H1 (cell line): Measurements from ENCODE around the gene ATG16L1. TPM values are rescaled to one million over a fixed set of nuclear protein-coding genes. Genes with fewer than 3 reads are reported as not detected.

Experiments used
- BRCA1 ChIP-seq: IDR thresholded peaks from 2 replicates; pipeline ENCODE4 v1.6.1; 2012; ENCODE audit warnings: low read depth, low read length, improper control_type of control experiment
- FOSL1 ChIP-seq: IDR thresholded peaks from 2 replicates; pipeline ENCODE4 v1.6.1; 2011; ENCODE audit warnings: mild to moderate bottlenecking, low read depth, low read length, moderate library complexity; ENCODE audit not compliant: insufficient read depth
- SP2 ChIP-seq: IDR thresholded peaks from 2 replicates; pipeline ENCODE4 v1.6.1; 2012; ENCODE audit warnings: mild to moderate bottlenecking, low read length, inconsistent platforms
- SP4 ChIP-seq: IDR thresholded peaks from 2 replicates; pipeline ENCODE4 v1.6.1; 2012; ENCODE audit warnings: low read length, inconsistent platforms
- polyA plus RNA-seq, 7 experiments: library from polyadenylated mRNA; depleted of rRNA in 3 of 7; stranded (reverse) in 5 of 7; unstranded in 2 of 7; fragments of >200 nt in 5 of 7; fragments of 200-250 nt in 2 of 7; gene quantifications; 1 replicate in 5 of 7; 2 replicates in 1 of 7; 4 replicates in 1 of 7; pipeline versions ENCODE4 v1.2.1 to v1.2.3, GENCODE V29; 2011 to 2013; ENCODE audit warnings: missing spikeins in 2 of 7, mixed read lengths in 2 of 7
- total RNA-seq: library from RNA; stranded (reverse); fragmentation: NEBNext Ultra II Directional; extraction: Animal tissue kit (Norgen Biotek cat#: 25700); gene quantifications from 2 replicates; pipeline ENCODE4 v1.2.1, GENCODE V29; 2021

ATG16L1 gene
- total and polyA plus RNA-seq, 2 of the 8 experiments (the other 6 are each of a cell fraction or from before 2014, with no cell fraction given), result 18.3 to 31.0 TPM

DNA sequence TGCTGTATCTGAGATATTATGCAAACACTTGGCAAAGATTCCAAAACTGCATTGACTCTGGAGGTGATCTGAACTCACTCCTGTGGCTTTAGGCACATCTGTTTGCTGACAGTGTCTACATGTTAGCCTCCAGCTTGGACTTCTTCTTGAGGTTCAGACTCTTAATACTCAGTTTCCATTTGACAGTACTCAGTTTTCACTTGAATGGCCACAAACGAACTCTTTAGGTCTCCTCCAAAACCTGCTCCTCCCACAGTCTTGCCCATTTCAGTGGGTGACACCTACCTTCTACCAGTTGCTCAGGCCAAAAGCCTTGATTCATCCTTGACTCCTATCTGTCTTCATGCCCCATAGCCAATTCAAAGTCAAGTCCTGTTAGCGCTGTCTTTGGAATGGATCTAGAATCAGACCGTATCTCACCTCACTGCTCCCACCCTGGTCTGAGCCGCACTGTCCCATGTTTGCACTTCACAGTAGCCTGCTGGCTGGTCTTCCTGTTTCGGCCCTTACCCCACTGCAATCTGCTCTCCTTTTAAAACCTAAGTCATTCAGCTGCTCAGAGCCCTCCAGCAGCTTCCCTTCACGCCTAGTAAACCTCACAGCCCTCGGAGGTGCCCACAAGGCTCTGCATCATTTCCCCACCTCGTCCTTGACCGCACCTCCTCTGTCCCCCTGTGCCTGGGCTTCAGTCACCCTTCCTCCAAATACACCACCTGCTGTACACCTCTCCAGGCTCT lies 10.5 kb downstream of the ATG16L1 start (continued):
- no peak for TF ChIP-seq BRCA1
- TF ChIP-seq SP4, result no peak
- TF ChIP-seq FOSL1, result no peak
- TF ChIP-seq SP2, result no peak
- TF ChIP-seq, all 59 proteins: peak for 0
